Middle frontal gyrus (tissue), 1 donor: Measurements from ENCODE around the gene FRYL.
"Not testable (repeated sequence)": the region's sequence is repeated elsewhere in the genome, so short reads cannot be mapped to it uniquely, and the experiment has no call there.

Experiments
- DNase-seq: peaks from one replicate; pipeline ENCODE4 v3.0.0-alpha.2; 2015; ENCODE audit warnings: low spot score; ENCODE audit errors: extremely low spot score

The FRYL gene

GRCh38 chr4:48786549-48786948 is 6.5 kb upstream of the FRYL start:
- no peak for DNase-seq

- DNase-seq = no peak
Measured at GRCh38 chr4:48785302-48785701, 5.2 kb upstream of the FRYL start.

GRCh38 chr4:48781968-48782367 is 1.9 kb upstream of the FRYL start:
- DNase-seq = no peak

- DNase-seq = no peak
Measured at GRCh38 chr4:48780865-48781214, 761 bp upstream of the FRYL start.

- peak; percentile 52 for DNase-seq
Measured at GRCh38 chr4:48779095-48779997, 733 bp downstream of the FRYL start.

- DNase-seq = no peak
Measured at GRCh38 chr4:48778431-48779094, 1.5 kb downstream of the FRYL start.

GRCh38 chr4:48777739-48778138 is 2.3 kb downstream of the FRYL start:
- no peak for DNase-seq

GRCh38 chr4:48774760-48775710 is 5.0 kb downstream of the FRYL start:
- DNase-seq = no peak

- no peak for DNase-seq
Measured at GRCh38 chr4:48772556-48772955, 7.5 kb downstream of the FRYL start.

GRCh38 chr4:48767055-48767929 is 12.8 kb downstream of the FRYL start:
- no peak for DNase-seq

GRCh38 chr4:48766131-48766792 is 13.8 kb downstream of the FRYL start:
- no peak for DNase-seq

GRCh38 chr4:48762408-48762807 is 17.7 kb downstream of the FRYL start:
- DNase-seq = no peak

GRCh38 chr4:48761286-48761685 is 18.8 kb downstream of the FRYL start:
- DNase-seq = no peak

- DNase-seq = not testable (repeated sequence)
Measured at GRCh38 chr4:48758703-48759102, 21.4 kb downstream of the FRYL start.

- DNase-seq = no peak
Measured at GRCh38 chr4:48756689-48757220, 23.3 kb downstream of the FRYL start.

GRCh38 chr4:48755281-48755680 is 24.8 kb downstream of the FRYL start:
- no peak for DNase-seq

- DNase-seq = no peak
Measured at GRCh38 chr4:48753159-48753558, 26.9 kb downstream of the FRYL start.

- no peak for DNase-seq
Measured at GRCh38 chr4:48752726-48753125, 27.4 kb downstream of the FRYL start.

GRCh38 chr4:48752246-48752645 is 27.8 kb downstream of the FRYL start:
- no peak for DNase-seq
